GM23338 (cell line): ENCODE results near the gene CMBL. TPM values are rescaled to one million over a fixed set of nuclear protein-coding genes. Genes with fewer than 3 reads are reported as not detected.
"Not testable (repeated sequence)": the region's sequence is repeated elsewhere in the genome, so short reads cannot be mapped to it uniquely, and the experiment has no call there.

Experiments
- ATAC-seq: fragments of 200-7000 bp; cut with Tn5 transposase; 3 replicates; pipeline ENCODE4 v1.9.1; 2020
- DNase-seq: peaks from one replicate; pipeline ENCODE4 v3.0.0-alpha.2; 2015; ENCODE audit warnings: low spot score
- H2AFZ ChIP-seq: fragments of 200-600 bp; sonication (generic); 2 replicates; pipeline ENCODE4 v1.8.0; 2016; ENCODE audit warnings: antibody characterized with exemption, mild to moderate bottlenecking, moderate library complexity
- H3F3A ChIP-seq: fragments of 200-600 bp; sonication (generic); replicated peaks from 2 replicates; pipeline ENCODE4 v1.8.0; 2017; ENCODE audit warnings: antibody characterized with exemption, mixed run types, low read depth
- H3K27ac ChIP-seq: fragments of 200-600 bp; sonication (generic); 2 replicates; pipeline ENCODE4 v1.6.1; 2016; ENCODE audit warnings: low read depth
- H3K27me3 ChIP-seq: fragments of 200-600 bp; sonication (generic); 2 replicates; pipeline ENCODE4 v1.8.0; 2016; ENCODE audit warnings: mild to moderate bottlenecking, mixed run types, moderate library complexity; ENCODE audit not compliant: insufficient read depth
- H3K36me3 ChIP-seq: fragments of 200-600 bp; sonication (generic); 2 replicates; pipeline ENCODE4 v1.8.0; 2016; ENCODE audit warnings: mild to moderate bottlenecking; ENCODE audit not compliant: insufficient read depth
- H3K4me1 ChIP-seq: fragments of 200-600 bp; sonication (generic); 2 replicates; pipeline ENCODE4 v1.8.0; 2016; ENCODE audit warnings: mild to moderate bottlenecking, moderate library complexity; ENCODE audit not compliant: insufficient read depth
- H3K4me2 ChIP-seq: fragments of 200-600 bp; sonication (generic); 2 replicates; pipeline ENCODE4 v1.7.1; 2017; ENCODE audit warnings: mixed run types
- H3K4me3 ChIP-seq: fragments of 200-600 bp; sonication (generic); 2 replicates; pipeline ENCODE4 v1.6.1; 2016; ENCODE audit warnings: mixed run types
- H3K79me2 ChIP-seq: fragments of 200-600 bp; sonication (generic); replicated peaks from 2 replicates; pipeline ENCODE4 v1.8.0; 2017; ENCODE audit warnings: mild to moderate bottlenecking; ENCODE audit not compliant: insufficient read depth
- H3K9me2 ChIP-seq: fragments of 200-600 bp; sonication (generic); 2 replicates; pipeline ENCODE4 v1.8.0; 2017; ENCODE audit not compliant: insufficient read depth
- H4K20me1 ChIP-seq: fragments of 200-600 bp; sonication (generic); replicated peaks from 2 replicates; pipeline ENCODE4 v1.8.0; 2017; ENCODE audit warnings: mild to moderate bottlenecking; ENCODE audit not compliant: insufficient read depth
- H3K27ac Mint-ChIP-seq: 2 replicates; pipeline ENCODE4 v1.8.0; 2020; ENCODE audit warnings: inconsistent platforms, mild to moderate bottlenecking, moderate library complexity, mixed read lengths
- H3K27me3 Mint-ChIP-seq: 3 replicates; pipeline ENCODE4 v1.8.0; 2022; ENCODE audit warnings: low read depth, mild to moderate bottlenecking, moderate library complexity, mixed read lengths, inconsistent platforms; ENCODE audit not compliant: insufficient read depth, poor library complexity
- H3K36me3 Mint-ChIP-seq: 3 replicates; pipeline ENCODE4 v1.8.0; 2021; ENCODE audit warnings: low read depth, mild to moderate bottlenecking, inconsistent platforms, moderate library complexity, mixed read lengths
- H3K4me1 Mint-ChIP-seq: 3 replicates; pipeline ENCODE4 v1.8.0; 2020; ENCODE audit warnings: mild to moderate bottlenecking, inconsistent platforms, mixed read lengths
- H3K4me3 Mint-ChIP-seq: 3 replicates; pipeline ENCODE4 v1.8.0; 2021; ENCODE audit warnings: moderate library complexity, mild to moderate bottlenecking, inconsistent platforms, mixed read lengths
- H3K9me3 Mint-ChIP-seq: 3 replicates; pipeline ENCODE4 v1.8.0; 2020; ENCODE audit warnings: moderate library complexity, mild to moderate bottlenecking, inconsistent platforms, mixed read lengths
- NANOG ChIP-seq: IDR thresholded peaks from 2 replicates; pipeline ENCODE4 v1.6.1; 2016; ENCODE audit warnings: antibody characterized with exemption, borderline replicate concordance
- STAT1 ChIP-seq: IDR thresholded peaks from one replicate; pipeline ENCODE4 v1.6.1; 2016; ENCODE audit warnings: antibody characterized with exemption; ENCODE audit not compliant: unreplicated experiment
- ZNF114 ChIP-seq: fragments of 250-450 bp; sonication (Bioruptor Pico); IDR thresholded peaks from 2 replicates; pipeline ENCODE4 v1.5.0; 2020; ENCODE audit warnings: mild to moderate bottlenecking, moderate library complexity
- polyA plus RNA-seq: library from polyadenylated mRNA; unstranded; fragments of >200 nt; fragmentation: Nextera tagmentation; extraction: Ambion mirVana; gene quantifications from 2 replicates; pipeline ENCODE4 v1.2.1, GENCODE V29; 2016
- total RNA-seq: library from RNA; depleted of rRNA; stranded (reverse); fragments of >200 nt; shearing (Covaris generic); gene quantifications from 2 replicates; pipeline ENCODE4 v1.2.3, GENCODE V29; 2014
- TF ChIP-seq, protein P1 (sequence below): fragments of 250-450 bp; sonication (Bioruptor Pico); IDR thresholded peaks from 2 replicates; pipeline ENCODE4 v1.5.0; 2020; ENCODE audit warnings: mild to moderate bottlenecking, moderate library complexity
- TF ChIP-seq, protein P2 (sequence below): IDR thresholded peaks from one replicate; pipeline ENCODE4 v1.6.1; 2018; ENCODE audit warnings: antibody characterized with exemption; ENCODE audit not compliant: unreplicated experiment
- TF ChIP-seq, protein P3 (sequence below): IDR thresholded peaks from 2 replicates; pipeline ENCODE4 v1.6.1; 2016; ENCODE audit warnings: antibody characterized with exemption
- TF ChIP-seq, protein P4 (sequence below), 2 experiments: fragments of 200-600 bp in 1 of 2; sonication (generic) in 1 of 2; conservative IDR thresholded peaks; 2 replicates each; pipeline versions ENCODE4 v1.5.1 to v1.6.1; 2016 to 2017; ENCODE audit warnings: antibody characterized with exemption in 2 of 2, low read depth in 2 of 2, mild to moderate bottlenecking in 2 of 2, moderate library complexity in 1 of 2

CMBL gene
- total and polyA plus RNA-seq, 2 experiments from 2014 or later: 13.2 to 24.1 TPM

DNA sequence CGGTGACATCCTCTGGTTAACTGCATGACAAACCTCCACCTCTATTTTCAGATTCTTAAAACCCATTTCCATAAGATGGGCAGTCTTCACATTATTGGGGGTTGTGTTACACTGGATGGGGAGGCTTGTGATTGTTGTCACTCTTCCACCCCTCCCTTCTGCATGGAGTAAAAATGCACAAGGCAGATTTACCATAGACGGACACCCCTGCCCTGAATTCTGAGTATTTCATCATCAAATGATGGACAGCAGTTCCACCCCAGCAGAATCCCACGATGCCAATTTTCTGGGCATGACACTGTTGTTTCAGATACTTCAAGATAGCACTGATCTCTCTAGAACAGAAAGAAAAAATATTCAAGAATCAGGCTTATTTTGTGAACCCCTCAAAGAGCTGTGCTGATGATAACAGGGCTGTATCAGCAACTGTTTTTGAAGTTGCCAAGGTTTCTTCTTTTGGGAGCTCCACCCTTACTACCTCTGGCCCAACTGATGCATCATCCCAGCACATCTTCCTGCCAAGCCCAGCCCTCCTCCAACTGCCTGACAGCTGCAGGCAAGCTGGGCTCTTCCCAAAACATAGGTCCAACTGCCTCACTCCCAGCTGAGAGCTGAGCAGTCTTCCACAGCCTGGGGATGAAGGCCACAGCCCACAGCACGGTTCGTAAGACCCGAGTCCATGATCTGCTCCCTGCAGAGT lies 21.4 kb downstream of the CMBL start (continued):
- TF ChIP-seq, protein P1, sequence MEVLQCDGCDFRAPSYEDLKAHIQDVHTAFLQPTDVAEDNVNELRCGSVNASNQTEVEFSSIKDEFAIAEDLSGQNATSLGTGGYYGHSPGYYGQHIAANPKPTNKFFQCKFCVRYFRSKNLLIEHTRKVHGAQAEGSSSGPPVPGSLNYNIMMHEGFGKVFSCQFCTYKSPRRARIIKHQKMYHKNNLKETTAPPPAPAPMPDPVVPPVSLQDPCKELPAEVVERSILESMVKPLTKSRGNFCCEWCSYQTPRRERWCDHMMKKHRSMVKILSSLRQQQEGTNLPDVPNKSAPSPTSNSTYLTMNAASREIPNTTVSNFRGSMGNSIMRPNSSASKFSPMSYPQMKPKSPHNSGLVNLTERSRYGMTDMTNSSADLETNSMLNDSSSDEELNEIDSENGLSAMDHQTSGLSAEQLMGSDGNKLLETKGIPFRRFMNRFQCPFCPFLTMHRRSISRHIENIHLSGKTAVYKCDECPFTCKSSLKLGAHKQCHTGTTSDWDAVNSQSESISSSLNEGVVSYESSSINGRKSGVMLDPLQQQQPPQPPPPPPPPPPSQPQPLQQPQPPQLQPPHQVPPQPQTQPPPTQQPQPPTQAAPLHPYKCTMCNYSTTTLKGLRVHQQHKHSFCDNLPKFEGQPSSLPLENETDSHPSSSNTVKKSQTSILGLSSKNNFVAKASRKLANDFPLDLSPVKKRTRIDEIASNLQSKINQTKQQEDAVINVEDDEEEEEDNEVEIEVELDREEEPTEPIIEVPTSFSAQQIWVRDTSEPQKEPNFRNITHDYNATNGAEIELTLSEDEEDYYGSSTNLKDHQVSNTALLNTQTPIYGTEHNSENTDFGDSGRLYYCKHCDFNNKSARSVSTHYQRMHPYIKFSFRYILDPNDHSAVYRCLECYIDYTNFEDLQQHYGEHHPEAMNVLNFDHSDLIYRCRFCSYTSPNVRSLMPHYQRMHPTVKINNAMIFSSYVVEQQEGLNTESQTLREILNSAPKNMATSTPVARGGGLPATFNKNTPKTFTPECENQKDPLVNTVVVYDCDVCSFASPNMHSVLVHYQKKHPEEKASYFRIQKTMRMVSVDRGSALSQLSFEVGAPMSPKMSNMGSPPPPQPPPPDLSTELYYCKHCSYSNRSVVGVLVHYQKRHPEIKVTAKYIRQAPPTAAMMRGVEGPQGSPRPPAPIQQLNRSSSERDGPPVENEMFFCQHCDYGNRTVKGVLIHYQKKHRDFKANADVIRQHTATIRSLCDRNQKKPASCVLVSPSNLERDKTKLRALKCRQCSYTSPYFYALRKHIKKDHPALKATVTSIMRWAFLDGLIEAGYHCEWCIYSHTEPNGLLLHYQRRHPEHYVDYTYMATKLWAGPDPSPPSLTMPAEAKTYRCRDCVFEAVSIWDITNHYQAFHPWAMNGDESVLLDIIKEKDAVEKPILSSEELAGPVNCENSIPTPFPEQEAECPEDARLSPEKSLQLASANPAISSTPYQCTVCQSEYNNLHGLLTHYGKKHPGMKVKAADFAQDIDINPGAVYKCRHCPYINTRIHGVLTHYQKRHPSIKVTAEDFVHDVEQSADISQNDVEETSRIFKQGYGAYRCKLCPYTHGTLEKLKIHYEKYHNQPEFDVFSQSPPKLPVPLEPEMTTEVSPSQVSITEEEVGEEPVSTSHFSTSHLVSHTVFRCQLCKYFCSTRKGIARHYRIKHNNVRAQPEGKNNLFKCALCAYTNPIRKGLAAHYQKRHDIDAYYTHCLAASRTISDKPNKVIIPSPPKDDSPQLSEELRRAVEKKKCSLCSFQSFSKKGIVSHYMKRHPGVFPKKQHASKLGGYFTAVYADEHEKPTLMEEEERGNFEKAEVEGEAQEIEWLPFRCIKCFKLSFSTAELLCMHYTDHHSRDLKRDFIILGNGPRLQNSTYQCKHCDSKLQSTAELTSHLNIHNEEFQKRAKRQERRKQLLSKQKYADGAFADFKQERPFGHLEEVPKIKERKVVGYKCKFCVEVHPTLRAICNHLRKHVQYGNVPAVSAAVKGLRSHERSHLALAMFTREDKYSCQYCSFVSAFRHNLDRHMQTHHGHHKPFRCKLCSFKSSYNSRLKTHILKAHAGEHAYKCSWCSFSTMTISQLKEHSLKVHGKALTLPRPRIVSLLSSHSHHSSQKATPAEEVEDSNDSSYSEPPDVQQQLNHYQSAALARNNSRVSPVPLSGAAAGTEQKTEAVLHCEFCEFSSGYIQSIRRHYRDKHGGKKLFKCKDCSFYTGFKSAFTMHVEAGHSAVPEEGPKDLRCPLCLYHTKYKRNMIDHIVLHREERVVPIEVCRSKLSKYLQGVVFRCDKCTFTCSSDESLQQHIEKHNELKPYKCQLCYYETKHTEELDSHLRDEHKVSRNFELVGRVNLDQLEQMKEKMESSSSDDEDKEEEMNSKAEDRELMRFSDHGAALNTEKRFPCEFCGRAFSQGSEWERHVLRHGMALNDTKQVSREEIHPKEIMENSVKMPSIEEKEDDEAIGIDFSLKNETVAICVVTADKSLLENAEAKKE: no peak
- TF ChIP-seq STAT1 (no peak), NANOG (no peak), ZNF114 (no peak)
- TF ChIP-seq, protein P2, sequence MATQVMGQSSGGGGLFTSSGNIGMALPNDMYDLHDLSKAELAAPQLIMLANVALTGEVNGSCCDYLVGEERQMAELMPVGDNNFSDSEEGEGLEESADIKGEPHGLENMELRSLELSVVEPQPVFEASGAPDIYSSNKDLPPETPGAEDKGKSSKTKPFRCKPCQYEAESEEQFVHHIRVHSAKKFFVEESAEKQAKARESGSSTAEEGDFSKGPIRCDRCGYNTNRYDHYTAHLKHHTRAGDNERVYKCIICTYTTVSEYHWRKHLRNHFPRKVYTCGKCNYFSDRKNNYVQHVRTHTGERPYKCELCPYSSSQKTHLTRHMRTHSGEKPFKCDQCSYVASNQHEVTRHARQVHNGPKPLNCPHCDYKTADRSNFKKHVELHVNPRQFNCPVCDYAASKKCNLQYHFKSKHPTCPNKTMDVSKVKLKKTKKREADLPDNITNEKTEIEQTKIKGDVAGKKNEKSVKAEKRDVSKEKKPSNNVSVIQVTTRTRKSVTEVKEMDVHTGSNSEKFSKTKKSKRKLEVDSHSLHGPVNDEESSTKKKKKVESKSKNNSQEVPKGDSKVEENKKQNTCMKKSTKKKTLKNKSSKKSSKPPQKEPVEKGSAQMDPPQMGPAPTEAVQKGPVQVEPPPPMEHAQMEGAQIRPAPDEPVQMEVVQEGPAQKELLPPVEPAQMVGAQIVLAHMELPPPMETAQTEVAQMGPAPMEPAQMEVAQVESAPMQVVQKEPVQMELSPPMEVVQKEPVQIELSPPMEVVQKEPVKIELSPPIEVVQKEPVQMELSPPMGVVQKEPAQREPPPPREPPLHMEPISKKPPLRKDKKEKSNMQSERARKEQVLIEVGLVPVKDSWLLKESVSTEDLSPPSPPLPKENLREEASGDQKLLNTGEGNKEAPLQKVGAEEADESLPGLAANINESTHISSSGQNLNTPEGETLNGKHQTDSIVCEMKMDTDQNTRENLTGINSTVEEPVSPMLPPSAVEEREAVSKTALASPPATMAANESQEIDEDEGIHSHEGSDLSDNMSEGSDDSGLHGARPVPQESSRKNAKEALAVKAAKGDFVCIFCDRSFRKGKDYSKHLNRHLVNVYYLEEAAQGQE: no peak
- TF ChIP-seq, protein P3, sequence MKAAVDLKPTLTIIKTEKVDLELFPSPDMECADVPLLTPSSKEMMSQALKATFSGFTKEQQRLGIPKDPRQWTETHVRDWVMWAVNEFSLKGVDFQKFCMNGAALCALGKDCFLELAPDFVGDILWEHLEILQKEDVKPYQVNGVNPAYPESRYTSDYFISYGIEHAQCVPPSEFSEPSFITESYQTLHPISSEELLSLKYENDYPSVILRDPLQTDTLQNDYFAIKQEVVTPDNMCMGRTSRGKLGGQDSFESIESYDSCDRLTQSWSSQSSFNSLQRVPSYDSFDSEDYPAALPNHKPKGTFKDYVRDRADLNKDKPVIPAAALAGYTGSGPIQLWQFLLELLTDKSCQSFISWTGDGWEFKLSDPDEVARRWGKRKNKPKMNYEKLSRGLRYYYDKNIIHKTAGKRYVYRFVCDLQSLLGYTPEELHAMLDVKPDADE: no peak
- TF ChIP-seq, protein P4, sequence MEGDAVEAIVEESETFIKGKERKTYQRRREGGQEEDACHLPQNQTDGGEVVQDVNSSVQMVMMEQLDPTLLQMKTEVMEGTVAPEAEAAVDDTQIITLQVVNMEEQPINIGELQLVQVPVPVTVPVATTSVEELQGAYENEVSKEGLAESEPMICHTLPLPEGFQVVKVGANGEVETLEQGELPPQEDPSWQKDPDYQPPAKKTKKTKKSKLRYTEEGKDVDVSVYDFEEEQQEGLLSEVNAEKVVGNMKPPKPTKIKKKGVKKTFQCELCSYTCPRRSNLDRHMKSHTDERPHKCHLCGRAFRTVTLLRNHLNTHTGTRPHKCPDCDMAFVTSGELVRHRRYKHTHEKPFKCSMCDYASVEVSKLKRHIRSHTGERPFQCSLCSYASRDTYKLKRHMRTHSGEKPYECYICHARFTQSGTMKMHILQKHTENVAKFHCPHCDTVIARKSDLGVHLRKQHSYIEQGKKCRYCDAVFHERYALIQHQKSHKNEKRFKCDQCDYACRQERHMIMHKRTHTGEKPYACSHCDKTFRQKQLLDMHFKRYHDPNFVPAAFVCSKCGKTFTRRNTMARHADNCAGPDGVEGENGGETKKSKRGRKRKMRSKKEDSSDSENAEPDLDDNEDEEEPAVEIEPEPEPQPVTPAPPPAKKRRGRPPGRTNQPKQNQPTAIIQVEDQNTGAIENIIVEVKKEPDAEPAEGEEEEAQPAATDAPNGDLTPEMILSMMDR (conservative IDR thresholded peaks at IDR 0.05; ENCODE audit: low read depth in 2 of 2): no peak

DNA sequence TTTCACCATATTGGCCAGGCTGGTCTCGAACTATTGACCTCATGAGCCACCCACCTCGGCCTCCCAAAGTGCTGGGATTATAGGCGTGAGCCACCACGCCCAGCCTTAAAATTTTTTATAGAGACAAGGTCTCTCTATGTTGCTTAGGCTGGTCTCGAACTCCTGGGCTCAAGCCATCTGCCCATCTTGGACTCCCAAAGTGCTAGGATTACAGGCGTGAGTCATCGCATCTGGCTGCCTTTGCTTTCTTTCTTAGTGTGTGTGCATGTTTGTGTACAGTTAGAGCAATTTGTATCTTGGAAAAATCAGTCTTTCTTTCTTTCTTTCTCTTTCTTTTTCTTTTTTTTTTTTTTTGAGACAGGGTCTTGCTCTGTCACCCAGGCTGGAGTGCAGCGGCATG lies 22.3 kb downstream of the CMBL start:
- H3K4me1 Mint-ChIP-seq, H3K4me3 Mint-ChIP-seq, ATAC-seq, H3K9me3 Mint-ChIP-seq, H3K36me3 ChIP-seq, H3K9me2 ChIP-seq, H3K27me3 Mint-ChIP-seq, H4K20me1 ChIP-seq, H3K4me2 ChIP-seq, DNase-seq, H3K27me3 ChIP-seq, H3K79me2 ChIP-seq, H2AFZ ChIP-seq, H3K27ac ChIP-seq, H3K4me1 ChIP-seq, H3K27ac Mint-ChIP-seq, H3K4me3 ChIP-seq, H3F3A ChIP-seq: not testable (repeated sequence)
- peaks cover 19% of the 10 kb centered on the region for H3K36me3 Mint-ChIP-seq
